NK-92 treated with Interleukin-12 subunit alpha and Interleukin-12 subunit beta, amount 100 ng/mL, for 24 hours (cell line): ENCODE results near the gene GDF11.

Source experiments
- DNase-seq: peaks from one replicate; lab custom pipeline; 2025; lab: John Stamatoyannopoulos, UW

GDF11 gene

GRCh38 chr12:55723516-55724225, 19.3 kb upstream of the GDF11 start:
- DNase-seq: no peak

- DNase-seq: peak; percentile 14
Measured at GRCh38 chr12:55724226-55724939, 18.5 kb upstream of the GDF11 start.

GRCh38 chr12:55724940-55725309, 18.0 kb upstream of the GDF11 start:
- no peak for DNase-seq

- no peak for DNase-seq
Measured at GRCh38 chr12:55725556-55725955, 17.4 kb upstream of the GDF11 start.

DNA sequence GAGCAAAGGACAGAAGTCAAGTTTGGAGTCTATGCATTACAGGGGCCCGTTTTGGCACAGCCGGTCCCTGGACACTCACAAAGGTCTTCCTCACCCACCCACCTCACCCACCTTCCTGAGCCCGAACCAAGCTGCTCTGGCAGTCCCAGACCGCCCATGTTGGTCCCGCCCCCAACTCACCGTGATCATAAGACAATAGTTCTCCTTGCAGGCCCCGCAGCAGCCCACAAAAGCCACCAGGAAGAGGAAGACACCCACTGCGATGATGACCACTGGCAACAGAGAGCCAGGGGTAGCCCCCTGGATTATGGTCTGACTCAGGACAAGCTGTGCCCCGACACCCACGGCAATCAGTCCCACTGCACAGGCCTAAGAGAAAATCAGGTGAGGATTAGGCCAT, 16.0 kb upstream of the GDF11 start:
- DNase-seq: no peak

- DNase-seq: no peak
Measured at GRCh38 chr12:55727643-55728185, 15.2 kb upstream of the GDF11 start.

- DNase-seq: peak; percentile 29
Measured at GRCh38 chr12:55728186-55728938, 14.6 kb upstream of the GDF11 start.

GRCh38 chr12:55728939-55729818, 13.7 kb upstream of the GDF11 start, which contains the start of gene CD63:
CD63 (minus strand) TSS chr12:55729009; CDS start chr12:55728341, 668 bp downstream.
- peak; percentile 78 for DNase-seq

DNA sequence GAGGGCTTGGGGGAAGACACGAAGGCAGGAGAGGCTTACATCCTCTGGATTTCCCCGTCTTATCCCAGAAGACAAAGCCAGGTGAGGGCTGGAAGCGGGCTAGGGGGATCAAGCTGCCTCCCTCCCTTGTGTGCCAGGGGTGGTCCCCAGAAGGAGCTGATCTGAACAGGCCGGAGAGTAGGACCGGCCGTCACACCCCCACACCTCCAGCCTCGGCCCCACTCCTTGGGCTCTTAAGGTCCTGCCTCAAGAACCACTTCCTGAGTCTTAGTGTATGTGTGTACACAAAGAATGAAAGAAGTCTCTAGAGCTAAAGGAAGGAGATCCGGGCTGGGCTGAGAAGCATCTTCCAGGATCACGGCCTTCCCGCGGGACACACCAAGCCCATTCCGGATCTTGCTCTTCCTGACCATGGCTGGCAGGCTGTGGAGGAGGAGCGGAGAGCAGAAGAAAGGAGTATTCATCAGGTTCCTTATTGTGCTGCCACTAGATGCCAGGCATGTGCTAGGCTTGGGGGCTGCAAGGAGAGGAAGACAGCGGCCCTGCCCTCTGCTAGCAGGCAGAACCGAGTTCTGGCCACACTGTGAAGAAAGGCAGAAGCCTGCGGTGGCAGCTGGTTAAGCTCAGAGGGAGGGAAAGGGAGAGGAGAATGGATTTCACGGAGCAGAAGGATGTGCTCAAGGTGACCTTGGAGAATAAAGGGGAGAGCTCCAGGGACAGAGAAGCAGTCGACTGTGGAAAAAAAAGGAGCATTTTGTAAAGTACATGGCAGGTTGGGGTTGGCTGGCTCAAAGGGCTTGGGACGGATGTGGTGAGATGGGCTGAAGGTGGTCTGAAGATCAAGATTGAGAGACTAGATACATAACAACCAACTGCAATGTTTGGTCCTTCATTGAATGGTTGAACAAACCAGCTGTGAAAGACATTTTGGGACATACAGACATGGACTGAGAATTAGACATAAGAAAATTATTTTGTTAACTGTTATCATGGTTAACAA, 12.8 kb upstream of the GDF11 start:
- peak; percentile 71 for DNase-seq

DNA sequence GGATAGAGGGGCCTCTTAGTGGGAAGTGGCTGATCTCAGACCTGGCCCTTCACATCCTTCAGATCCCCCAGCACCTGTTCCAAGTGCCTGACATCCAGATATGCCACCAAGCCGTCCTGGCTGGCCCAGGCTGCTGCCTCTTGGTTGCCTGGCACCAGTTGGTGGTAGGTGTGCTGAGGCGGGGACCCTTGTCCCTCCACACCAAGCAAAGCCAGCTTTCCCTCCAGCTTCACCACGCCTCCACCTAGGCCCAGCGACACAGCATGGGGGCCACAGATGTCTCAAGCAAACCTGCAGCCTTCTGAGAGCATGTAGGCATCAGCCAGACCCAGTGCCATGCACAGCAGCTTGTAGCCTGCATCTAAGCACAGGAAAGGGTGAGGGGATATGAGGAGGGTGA, 10.6 kb upstream of the GDF11 start:
- no peak for DNase-seq

DNA sequence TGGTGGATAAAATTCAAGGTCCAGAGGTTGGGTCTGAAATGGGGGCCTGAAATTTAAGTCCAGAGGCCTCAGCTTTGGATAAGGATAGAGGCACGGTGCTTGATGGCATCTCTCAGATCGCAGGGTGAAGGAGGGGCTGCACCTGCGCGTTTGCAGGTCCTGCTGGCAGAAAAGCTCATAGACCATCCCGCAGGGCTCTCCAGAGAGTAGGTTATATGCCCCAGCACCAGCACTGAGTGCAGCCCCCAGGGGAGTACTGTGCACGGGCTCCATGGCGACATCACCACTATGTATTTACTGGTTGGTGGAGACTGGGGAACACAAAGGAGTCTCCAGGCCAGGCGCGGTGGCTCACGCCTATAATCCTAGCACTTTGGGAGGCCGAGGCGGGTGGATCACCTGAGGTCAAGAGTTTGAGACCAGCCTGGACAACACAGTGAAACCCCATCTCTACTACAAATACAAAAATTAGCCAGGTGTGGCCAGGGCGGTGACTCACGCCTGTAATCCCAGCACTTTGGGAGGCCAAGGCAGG, 9.8 kb upstream of the GDF11 start:
- no peak for DNase-seq

- no peak for DNase-seq
Measured at GRCh38 chr12:55733858-55734257, 9.1 kb upstream of the GDF11 start.

- DNase-seq: no peak
Measured at GRCh38 chr12:55734595-55734994, 8.3 kb upstream of the GDF11 start.

DNA sequence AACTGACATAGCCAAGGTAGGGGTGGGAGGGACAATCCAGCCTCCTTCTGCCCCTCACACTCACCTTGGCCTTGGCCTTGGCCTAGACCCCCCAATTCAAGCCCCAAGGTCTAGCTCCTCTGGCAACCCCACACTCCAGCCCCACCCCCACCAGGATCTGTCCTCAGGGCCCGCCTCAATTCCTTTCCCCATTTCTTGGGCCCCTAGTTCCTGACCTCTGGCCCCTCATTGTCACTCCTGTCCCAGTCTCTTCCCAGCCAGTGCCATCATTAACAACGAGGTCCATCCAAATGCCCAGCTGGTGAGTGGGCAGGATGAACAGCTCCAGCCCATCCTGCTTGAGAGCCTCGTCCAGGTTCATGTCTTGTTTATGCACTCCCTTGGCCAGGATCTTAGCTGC, 6.8 kb upstream of the GDF11 start:
- no peak for DNase-seq

DNA sequence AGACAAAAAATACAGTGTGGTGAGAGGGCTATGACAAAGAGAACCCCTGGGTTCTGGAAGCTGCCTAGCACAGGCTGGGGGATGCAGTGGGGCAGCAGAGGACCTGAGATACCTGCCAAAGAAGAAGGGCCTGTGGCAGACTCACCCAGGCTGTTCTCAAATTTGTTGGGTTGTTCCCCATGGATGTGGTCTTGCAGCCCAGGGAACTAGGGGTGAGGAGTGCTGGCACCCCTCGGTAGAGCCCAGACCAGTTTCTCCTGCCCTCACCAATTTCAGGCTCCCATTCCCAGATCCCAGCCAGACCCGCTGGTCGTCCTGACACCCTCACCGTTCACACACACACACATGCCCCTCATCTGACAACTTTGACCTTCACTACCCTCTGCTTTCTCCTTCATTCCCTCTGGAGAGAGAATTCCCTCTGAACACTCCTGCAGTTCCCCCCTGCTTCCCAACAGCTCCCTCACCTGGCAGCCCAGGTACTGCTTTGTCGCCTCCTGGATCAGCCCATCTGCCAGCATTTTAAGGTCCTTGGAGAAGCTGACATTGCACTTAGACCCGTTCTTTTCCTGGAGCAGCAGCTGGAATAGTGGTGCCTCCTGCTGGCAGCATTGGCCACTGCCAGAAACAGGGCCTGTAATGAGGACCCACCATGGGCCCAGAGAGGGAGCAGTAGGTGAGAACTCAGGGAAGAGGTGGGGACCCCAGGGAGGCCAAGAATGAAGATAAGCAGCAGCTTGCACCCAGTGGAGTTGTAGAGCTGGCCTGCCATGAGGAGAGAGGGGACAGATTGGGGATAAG, 5.9 kb upstream of the GDF11 start:
- DNase-seq: no peak

DNA sequence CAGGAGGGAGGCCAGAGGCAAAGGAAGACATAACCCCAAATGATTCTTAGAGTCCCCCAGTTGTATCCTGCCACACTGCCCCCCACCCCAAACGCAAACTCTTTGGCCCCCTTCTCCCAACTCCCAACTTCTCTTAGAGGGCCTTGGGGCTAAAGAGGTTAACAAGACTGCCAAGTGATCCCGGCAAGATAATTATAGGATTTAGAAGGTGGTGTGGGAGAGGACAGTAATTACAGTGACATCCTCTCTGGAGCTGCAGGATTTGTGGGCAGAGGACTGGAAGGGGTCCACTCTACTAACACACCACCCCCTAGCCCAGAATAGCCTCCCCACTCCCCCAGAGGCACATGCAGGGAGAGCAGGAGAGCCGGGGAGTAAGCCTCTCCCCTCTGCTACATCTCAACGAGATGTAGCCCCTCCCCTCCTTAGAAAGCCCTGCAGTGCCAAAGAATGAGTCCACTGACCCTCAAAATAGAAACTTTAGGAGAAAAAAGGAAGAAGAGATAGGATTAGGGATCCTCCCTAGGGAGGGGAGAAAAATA, 5.3 kb upstream of the GDF11 start:
- no peak for DNase-seq

DNA sequence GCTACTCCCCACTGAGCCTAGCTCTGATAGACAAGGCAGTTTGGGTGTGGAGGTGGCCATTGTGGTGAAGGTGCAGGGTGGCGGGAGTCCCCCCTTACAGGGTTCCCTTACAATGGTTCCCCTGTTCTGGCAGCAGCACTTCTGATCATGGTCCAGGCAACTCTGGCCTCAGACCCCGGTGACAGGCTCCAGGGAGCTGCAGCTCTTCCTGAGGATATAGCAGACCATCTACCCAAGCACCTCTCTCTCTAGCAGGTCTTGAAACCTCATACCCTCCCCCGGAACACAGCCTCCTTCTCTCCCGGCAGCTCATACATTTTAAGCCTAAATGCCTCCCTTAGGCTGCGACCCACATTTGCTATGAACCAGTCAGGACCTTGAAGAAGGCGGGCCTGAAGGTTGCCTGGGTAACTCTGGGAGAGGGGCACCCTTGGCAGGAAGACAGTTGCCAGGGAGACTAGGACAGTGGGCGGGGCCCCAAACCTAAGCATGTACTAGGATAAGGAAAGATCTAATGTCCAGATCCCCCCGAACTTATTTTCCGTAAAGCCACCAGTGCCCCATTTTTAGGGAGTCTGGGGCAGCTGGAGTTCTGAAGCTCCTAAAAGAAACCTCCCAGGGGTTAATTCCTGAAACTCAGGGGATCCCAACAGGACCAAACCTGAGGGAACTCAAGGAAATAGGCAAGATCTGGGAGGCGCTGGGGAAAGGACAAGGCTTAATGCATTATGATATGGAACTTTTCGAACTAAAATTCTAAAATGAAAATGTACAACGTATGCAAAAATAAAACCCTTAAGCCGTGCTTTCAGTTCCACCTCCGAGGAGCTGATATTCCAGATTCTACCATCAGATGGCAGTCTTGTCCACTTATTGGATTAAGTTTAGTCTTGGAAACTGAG, 4.5 kb upstream of the GDF11 start:
- peak; percentile 69 for DNase-seq

GRCh38 chr12:55739025-55739378, 3.9 kb upstream of the GDF11 start:
- no peak for DNase-seq
